Hematopoietic multipotent progenitor cell treated with erythropoietin and hydrocortisone succinate and interleukin-3 and kit ligand, for 4 days (in vitro differentiated cells): ENCODE results near the gene INPP5J.

Experiments
- DNase-seq: peaks from one replicate; pipeline ENCODE4 v3.0.0-alpha.2; 2015

The INPP5J gene

GRCh38 chr22:31127181-31127772 is 4.5 kb downstream of the INPP5J start:
- DNase-seq, result peak; percentile 67

- no peak for DNase-seq
Observed at GRCh38 chr22:31128156-31128555, 5.4 kb downstream of the INPP5J start.

GRCh38 chr22:31130873-31131272 is 8.1 kb downstream of the INPP5J start:
- DNase-seq, result no peak

GRCh38 chr22:31133911-31134310 is 11.1 kb downstream of the INPP5J start:
- no peak for DNase-seq

GRCh38 chr22:31134688-31135087 is 11.9 kb downstream of the INPP5J start:
- DNase-seq, result no peak

- DNase-seq, result no peak
Observed at GRCh38 chr22:31135706-31136105, 12.9 kb downstream of the INPP5J start.

GRCh38 chr22:31136155-31136554 is 13.4 kb downstream of the INPP5J start:
- DNase-seq, result no peak

DNA sequence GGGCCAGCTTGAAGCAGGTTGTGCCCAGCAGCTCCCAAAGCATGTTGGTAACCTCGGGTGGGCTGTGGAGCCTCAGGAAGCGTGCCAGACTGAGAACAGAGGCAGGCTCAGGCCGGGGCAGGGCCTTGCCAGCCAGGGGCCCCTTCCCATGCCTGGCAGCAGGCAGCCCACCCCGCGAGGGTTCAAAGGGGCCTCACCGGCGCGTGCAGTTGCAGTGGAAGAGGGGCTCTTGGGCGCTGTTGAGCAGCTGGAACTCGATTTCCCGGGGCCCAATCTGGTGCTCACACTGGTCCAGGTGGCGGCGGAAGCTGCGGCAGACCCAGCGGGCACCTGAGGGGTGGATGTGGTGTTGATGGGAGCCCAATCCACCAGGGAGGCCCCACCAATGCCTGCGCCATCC is 13.9 kb downstream of the INPP5J start:
- DNase-seq, result no peak

DNA sequence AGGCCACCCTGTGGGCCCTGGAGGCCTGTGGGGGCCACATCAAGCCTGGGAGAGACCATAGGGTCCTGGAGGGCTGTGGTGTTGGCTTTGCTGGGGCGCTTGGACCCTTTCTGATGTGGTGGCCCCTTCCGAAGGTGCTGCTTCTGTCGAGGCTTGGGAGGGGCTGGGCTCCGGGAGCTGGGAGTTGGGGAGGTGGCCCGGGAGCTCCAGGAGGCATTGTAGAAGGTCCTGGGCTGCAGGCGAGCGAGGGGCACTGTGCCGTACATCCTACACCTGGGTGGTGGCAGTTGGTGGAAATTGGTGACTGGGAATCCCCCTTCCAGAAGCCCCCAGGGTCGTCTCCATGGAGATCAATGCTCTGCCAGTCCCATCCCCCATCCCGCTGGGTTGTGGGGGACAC is 15.0 kb downstream of the INPP5J start:
- DNase-seq, result no peak

- no peak for DNase-seq
Observed at GRCh38 chr22:31138126-31138525, 15.4 kb downstream of the INPP5J start.

- DNase-seq, result no peak
Observed at GRCh38 chr22:31139066-31139465, 16.3 kb downstream of the INPP5J start.

GRCh38 chr22:31139866-31140716 is 17.3 kb downstream of the INPP5J start, which contains the start of gene PLA2G3:
TSS of gene PLA2G3 (minus strand) at chr22:31140508. CDS start at chr22:31140354, 154 bp downstream.
- DNase-seq, result peak; percentile 23

GRCh38 chr22:31140746-31141145 is 18.0 kb downstream of the INPP5J start:
- DNase-seq, result no peak

DNA sequence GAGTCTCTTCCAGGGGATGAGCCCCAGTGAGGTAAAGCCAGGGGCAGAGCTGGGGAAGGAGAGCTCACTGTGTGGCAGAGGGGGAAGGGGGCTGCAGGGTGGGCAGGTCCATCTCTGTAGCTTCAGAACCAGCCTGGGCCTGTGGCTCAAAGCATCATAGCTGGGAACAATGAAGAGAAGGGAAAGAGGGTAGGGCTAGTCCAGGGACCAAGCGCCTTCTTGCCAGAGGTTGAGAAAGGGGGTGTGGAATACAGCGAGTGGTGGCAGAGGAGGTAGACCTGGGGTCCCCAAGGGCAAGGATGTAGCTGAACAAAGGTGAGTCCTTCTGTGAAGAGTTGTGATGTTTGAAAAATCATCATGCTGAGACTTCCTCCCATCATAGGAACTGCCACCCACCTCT is 18.8 kb downstream of the INPP5J start:
- no peak for DNase-seq

DNA sequence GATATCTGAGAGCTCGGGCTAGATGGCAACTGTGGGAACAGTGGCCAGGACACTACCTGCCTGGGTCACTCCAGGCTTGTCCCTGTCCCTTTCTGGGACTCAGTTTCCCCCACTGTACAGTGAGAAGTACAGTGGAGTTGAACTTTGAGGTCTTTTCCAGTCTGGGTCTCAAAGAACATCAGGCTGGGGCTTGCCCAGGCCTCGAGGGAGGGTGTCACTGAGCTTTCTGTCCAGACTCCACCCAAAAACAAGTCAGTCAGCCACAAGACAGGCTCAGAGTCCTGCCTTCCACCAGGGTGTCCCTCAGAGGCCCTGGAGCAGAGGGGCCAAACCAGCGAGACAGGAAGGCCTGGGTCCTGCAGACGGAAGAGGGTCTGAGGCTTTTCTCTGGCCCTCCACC is 19.5 kb downstream of the INPP5J start:
- DNase-seq, result no peak

DNA sequence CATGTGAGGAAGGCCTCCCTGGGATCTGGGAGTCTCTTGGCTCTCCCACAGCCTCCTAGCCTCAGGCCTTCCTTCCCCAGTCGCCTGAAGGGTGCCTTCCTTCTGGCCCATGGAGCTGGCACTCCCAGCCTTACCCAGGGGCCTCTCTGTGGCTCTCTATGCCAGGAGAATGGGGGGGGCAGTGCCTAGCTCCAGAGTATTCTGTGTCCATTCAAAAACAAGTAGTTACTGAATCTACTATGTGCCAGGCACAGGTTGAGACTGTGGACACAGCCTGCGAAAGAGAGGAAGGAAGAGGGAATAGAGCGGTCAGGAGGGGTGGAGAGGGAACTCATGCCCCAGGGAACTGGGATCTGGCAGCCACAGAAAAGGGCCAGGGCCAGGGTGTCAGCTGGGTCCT is 20.3 kb downstream of the INPP5J start:
- DNase-seq, result no peak

GRCh38 chr22:31143537-31143936 is 20.8 kb downstream of the INPP5J start:
- no peak for DNase-seq

DNA sequence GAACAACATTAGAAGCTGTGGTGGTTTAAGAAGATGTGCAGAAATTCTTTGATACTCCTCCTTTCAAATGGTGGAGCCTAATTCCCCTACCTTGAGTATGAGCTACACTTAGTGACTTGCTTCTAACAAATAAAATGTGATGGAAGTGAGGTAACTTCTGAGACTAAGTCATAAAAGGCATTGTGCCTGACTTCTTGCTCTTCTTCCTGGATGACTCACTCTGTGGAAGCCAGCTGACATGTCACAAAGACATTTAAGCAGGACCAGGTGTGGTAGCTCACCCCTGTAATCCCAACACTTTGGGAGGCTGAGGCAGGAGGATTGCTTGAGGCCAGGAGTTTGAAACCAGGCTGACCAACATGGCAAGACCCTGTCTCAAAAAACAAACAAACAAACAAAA is 21.5 kb downstream of the INPP5J start:
- no peak for DNase-seq

GRCh38 chr22:31148488-31148887 is 25.7 kb downstream of the INPP5J start:
- DNase-seq, result no peak

DNA sequence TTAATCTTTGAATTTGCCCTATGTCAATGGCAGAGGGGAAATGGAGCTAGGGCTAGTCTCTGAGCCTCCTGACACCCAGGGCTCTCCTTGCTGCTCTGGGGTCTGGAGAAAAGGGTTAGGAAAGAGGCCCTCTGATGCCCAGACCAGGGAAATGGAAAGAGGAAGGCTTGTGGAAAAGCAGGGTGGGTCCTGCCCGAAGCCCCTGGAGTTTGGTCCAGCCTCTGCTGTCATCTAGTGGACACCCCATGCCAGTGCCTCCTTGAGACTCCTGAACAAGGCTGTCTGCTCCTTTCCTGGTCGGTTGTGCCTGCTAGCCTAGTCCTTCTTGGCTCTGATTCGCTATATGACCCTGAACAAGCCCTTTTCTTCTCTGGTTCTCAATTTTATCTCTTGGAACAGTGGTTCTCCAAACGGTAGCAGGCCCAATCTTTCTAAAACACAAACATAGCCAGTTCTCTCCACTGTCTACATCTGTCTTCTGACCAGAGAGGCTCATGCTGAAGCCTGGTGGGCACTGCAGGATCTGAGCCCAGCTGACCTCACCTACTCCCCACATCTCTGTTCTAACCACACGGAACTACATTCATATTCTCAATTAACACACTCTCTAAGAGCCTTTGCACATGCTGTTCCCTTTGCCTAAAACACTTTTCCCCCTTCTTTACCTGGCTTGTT is 26.3 kb downstream of the INPP5J start:
- peak; percentile 85 for DNase-seq

DNA sequence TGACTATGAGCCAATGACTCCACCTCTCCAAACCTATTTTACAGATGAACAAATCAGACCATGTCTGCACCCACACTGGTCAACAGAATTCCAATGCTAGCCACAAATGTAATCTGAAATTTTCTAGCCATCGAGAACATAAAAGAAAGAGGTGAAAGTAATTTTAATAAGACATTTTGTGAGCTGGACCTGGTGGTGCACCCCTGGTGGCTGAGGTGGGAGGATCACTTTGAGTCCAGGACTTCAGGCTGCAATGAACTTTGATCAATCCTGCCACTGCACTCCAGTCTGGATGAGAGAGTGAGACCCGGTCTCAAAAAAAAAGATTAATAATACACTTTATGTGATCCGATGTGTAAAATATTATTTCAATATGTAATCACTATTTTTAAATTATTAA is 27.8 kb downstream of the INPP5J start:
- peak; percentile 32 for DNase-seq

DNA sequence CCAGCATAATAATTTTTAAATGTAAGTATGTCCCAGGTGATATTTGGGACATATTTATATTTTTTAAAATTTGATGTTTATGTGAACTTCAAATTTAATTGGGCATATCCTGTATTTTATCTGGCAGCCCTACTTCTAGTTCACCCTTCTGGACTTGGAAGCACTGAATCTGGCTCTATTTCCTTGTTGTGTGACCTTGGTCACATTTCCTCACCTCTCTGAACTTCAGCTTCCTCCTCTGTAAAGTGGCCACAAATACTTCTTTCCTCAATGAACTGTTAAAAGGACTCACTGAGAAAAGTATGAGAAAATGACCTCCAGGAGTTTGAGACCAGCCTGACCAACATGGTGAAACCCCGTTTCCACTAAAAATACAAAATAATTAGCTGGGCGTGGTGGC is 29.1 kb downstream of the INPP5J start:
- no peak for DNase-seq

DNA sequence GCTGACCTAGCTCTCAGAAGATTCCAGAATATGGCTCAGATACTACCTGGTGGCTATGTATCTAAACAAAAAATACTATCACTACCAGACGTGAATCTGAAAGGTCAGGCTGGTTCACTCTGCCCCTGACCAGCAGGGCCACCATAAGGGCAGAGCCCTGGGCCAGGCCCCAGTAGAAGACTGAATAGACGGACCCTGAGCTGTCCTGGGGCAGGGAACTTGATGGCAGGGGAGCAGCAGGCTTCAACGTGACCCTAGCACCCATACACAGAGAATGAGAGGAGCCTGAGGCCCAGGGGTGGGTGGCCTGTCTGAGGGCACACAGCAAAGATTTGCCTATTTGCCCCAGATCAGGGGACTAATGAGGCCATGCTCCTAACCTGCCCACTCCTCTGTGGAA is 30.6 kb downstream of the INPP5J start:
- DNase-seq, result no peak

DNA sequence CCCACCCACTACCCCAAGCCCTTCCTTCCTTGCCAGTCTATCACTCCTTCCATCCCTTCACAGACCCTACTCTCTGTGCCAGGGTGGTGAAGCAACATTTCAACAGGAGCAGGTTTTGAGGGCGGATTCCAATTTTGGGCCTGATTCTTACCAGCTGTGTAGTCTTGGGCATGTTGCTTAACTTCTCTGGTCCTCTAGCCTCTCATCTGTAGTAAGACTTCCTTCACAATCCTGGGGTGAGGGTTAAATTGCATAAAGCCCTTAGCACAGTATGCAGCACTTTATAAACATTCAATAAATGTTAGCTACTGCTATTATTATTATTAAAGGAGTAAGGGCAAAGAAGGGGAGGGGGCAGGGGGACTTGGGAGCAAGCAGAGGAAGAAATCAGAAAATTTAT is 32.2 kb downstream of the INPP5J start:
- DNase-seq, result no peak
